NCI-H2227 treated with DMSO at 0.1 percent for 48 hours (cell line): ENCODE measurements around the gene ABHD12.

ENCODE experiments used
- DNase-seq: peaks from one replicate; lab custom pipeline; 2025; lab: John Stamatoyannopoulos, UW

Gene ABHD12

DNA sequence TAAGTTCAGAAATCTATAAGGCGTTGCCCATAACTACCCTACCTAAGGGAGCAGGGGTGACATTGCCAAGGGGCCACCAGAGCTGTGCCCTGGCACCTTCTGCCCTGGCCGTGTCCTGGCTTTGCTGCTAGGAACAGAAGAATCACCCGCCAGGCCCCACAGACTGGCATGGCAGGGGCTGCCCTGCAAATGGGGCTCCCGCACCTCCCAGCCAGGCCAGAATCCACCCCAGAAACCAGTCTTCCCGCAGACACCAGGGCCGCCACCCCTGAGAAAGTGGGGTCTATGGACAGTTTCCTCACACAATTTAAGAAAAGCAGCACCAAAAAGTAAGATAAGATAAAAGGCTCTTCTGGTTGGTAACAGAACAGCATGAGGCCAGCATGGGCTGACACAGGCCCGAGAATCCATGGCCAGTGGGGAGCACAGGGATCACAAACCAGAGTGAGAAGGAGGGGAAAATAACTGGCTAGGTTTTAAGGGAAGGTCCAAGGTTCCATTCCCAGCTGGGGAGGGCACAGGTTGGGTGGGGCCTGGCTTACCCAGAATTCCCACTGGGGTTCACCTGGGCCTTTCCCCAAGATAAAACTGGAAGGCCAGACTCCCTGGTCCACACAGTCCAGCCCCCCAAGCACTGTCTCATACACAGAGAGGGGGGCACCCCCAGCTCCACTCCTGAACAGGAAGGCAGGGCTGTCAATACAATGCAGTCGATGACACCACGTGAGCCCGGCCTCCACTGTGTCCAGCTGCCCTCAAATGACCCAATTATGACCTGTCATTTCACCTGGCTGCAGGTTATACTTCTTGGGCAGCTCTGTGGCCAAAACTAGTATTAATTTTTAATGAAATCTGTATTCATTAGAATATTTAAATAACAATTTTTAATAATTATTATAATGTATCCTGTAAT lies 83.4 kb downstream of the ABHD12 start:
- no peak for DNase-seq

DNA sequence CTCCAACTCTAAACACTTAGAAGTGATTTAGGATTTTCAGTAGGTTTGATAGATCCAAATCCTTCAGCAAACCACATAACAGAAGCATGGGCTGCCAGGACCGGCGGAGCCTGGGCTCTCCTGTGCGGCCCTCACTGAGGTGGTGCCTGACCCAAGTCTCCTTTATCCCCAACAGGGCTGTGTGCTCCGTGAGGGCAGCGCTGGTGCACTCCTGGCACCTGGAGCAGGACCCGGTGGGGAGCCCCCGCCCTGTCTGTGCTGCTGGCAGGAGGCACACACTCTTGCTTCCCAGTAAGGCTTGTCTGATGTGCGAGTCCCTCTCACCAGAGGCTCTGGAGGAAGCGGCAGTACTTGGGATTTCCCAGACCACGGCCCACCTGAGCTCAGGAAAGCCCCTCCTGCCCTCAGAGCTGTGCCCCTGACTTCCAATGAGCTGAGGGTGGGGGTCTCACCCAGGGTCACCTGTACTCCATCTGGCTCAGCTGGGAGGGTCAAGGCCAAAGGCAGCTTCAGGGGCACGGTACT lies 86.5 kb downstream of the ABHD12 start:
- no peak for DNase-seq

DNA sequence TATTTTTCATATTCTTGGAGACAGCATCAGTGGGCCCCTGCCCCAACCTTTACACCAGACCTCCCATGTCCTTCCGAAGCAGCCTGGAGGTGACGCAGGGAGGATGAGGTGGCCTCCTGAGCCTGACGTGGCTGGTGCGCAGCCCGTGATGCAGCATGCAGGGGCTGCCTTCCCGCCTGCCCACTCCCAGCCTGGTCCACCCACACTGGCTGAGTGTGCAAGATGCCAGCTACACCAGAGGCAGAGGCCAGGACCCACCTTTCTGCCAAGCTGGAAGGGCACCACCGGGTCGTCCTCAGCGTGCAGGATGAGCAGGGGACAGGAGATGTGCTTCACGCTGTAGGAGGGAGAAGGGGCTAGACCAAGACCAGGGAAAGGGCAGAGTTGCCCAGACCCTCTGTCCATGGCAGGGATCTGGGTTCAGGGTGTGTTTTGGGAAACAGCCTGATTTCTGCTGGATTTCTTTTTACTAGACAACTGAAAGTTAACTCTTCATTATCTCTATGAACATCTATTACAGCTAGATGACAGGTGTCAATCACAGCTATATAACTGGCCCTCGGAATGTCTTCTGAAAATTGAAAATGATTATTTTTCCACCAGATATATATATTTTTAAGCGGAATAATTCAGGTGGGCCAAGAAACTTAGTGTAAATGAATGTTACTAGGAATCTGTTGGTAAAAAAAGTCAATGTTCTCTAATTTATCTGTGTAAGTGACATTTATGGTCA lies 87.2 kb downstream of the ABHD12 start:
- DNase-seq = no peak

DNA sequence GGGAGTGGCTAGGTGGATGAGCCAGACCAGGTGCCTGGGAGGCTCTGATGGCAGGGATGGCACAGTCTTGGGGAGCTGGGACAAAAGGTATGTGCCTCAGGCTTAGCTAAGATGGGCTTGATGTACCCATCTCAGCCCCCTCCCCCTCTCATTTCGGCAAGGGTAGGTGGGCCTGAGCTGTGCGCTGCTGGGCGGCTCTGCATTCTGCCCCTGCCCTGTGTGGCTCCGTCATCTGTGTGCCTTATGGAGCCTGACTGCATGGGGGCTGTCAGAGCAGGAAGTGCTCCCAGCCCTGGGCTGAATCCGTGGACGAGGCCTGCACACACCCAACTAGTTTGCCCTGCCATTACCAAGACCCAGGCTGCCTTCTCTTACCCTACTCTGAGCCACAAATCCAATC lies 88.0 kb downstream of the ABHD12 start:
- no peak for DNase-seq

DNA sequence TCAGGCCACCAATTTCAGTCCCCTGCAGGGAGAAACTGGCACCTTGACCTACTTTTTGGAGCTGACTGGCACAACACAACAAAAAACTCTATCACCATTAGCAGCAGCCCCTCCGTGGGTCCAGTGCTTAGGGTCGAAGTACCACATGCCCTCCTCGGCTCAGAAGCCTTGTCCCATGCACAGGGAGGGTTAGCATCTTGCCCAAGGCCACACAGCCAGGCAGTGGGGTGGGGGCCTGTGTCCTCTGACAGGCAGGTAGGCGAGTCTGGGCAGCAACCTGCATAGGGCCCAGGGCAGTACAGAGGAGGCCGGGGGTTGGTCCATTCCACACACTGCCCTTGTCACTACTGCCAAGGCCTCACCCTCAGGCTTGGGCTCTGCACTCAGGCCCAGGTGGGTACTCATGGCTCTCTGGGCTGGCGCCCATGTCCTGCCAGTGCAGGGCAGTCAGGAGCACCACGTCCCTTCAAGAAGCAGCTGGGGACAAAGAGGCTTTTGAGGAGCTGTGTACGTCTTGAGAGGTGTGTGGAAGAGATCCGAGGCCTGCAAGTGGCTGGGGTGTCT lies 89.2 kb downstream of the ABHD12 start:
- DNase-seq = no peak

DNA sequence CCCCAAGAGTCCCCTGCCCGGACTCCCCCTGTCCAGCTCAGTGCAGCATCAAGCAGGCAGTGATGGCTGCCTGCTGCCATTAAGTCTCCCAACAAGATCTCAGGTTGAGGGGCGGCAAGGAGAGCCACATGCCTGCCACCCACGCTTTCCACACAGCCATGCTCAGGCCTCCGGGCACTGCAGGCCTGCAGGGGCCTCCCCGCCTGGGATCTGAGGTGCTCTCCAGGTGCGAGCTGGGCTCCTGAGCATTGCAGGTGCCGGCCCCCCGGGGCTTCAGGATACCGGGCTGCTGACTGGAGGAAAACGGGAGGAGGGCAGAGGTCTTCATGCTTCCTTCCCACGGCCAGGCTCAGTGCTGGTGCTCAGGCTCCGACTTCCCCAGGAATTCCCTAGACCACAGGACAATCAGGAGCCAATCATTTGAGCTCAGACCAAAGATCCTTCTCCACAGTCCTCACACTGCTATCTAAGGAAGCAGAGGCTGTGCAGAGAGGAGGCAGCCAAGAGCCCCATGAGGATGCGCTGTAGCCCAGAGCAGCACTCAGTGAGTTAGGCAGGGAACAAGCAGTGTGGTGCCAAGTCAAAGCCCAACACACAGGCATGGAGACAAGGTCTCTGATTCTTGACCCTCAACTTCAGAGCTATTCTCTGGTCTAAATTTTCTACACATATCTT lies 90.0 kb downstream of the ABHD12 start:
- DNase-seq = no peak

DNA sequence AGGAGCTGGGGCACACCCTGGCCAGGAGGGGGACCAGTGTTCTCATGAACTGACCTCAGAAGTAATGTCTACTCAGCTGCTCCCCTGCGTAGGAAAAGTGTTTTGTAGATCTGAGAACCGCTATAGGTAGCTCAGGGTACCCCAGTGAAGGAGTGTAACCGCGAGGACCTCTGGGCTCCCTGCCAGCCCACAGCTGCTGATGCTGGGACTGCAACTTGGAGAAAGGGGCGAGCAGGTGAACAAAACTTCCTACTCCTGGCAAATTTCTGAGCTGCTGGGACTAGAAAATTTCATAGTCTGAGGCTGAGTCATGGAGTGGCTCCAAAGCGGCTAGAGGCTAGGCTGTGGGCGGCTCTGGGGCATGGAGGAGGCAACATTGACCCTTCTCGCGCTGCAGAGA lies 90.8 kb downstream of the ABHD12 start:
- DNase-seq = no peak

DNA sequence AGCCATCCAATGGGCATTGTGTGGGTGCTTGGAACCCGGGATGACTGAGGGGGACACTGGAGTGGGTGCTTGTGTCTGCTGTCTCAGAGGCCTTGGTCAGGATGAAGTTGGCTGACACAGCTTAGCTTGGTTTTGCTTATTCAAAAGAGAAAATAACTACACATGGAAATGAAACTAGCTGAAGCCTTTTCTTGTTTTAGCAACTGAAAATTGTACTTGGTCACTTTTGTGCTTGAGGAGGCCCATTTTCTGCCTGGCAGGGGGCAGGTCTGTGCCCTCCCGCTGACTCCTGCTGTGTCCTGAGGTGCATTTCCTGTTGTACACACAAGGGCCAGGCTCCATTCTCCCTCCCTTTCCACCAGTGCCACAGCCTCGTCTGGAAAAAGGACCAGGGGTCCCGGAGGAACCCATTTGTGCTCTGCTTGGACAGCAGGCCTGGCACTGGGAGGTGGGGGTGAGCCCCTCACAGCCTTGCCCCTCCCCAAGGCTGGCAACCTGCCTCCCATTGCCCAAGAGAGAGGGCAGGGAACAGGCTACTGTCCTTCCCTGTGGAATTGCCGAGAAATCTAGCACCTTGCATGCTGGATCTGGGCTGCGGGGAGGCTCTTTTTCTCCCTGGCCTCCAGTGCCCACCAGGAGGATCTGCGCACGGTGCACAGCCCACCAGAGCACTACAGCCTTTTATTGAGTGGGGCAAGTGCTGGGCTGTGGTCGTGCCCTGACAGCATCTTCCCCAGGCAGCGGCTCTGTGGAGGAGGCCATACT lies 93.3 kb downstream of the ABHD12 start:
- DNase-seq = no peak

DNA sequence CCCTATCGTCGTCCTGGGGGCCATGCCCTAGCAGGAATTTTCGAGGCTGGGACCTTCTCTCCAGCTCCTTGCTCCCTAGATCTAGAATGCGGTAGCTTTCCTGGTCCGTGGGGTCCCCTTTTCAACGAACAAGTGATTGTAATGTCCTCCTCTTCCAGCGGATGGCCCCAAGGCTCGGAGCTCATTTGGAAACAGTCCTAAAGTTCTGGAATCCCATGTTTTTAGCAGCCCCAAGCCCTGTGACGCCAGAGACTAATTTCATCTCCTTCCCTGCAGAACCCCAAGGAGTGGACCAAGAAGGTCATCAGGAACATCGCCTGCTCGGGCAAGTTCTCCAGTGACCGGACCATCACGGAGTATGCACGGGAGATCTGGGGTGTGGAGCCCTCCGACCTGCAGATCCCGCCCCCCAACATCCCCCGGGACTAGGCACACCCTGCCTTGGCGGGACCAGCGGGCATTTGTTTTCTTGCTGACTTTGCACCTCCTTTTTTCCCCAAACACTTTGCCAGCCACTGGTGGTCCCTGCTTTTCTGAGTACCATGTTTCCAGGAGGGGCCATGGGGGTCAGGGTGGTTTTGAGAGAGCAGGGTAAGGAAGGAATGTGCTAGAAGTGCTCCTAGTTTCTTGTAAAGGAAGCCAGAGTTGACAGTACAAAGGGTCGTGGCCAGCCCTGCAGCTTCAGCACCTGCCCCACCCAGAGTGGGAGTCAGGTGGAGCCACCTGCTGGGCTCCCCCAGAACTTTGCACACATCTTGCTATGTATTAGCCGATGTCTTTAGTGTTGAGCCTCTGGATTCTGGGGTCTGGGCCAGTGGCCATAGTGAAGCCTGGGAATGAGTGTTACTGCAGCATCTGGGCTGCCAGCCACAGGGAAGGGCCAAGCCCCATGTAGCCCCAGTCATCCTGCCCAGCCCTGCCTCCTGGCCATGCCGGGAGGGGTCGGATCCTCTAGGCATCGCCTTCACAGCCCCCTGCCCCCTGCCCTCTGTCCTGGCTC lies 94.2 kb downstream of the ABHD12 start:
- no peak for DNase-seq

DNA sequence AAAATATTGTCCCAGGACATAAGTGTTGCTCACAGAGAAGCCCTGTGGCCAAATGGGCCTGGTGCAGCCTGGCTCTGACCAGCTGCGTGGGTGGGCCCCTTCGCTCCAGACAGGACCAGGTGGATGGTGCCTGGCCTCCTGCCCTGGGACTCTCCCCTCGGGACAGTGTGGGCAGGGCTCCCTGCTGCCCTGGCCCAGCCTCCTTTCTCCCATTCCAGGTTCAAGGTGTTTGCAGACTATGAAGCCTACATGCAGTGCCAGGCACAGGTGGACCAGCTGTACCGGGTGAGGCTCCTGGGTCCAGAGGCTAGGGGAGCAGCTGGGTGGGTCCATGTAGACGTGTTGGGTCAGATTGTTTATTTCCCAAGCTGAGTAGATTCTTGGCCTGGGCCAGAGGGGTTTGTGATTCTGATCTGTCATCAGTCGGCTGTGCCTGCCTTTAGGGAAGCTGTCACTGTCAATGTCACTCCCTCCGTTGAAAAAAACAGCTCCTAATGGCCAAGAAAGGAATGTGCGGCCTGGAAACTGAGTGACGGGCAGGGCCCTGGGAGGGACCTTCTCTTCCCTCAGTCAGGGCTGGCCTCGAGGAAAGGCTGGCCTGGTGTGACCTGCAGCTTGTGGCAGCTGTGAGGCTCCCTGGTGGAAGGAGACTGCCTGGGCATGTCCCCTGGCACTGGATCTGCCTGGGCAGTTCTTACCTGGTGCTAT lies 95.1 kb downstream of the ABHD12 start:
- no peak for DNase-seq

DNA sequence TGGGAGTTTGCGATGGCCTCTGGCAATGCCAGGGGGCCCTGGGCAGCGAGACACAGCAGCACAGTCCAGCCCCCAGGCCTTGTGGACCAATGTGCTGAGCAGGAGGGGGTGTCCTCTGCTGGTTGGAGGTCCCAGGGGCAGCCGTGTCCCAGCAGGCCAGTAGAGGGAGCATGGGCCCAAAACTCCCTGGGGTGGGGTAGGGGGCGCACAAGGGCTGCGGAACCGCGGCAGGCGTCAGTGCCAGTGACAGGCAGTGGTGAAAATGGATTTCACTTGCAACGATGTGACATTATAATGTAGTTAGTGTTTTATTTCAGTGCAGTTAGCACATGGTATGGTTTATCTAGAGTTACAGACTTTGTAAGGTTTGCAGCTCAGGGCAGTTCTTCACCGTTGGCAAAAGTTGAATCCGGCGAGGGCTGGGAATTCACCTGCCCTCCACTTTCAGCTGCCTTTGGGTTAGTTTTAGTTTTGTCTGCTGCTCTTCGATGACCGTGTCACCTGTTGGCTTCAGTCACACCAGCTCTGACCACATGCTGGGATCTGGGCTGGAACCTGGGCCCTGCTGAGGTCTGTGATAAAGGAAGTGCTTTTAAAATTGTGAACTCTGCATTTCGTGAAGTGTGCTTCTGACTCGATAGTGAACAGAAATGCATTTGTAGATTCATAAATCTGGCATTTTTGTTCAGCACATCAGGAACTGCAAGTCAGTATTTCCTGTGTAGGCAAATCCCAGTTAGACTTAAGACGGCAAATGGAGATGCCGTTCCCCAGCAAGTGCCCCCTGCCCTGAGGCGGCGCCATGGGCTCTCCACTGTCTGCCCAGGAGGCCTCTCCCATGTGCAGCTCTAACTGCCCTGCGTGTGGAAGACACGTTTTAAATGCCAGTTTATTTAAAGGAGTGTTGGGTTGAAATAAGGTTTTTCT lies 95.9 kb downstream of the ABHD12 start:
- no peak for DNase-seq

DNA sequence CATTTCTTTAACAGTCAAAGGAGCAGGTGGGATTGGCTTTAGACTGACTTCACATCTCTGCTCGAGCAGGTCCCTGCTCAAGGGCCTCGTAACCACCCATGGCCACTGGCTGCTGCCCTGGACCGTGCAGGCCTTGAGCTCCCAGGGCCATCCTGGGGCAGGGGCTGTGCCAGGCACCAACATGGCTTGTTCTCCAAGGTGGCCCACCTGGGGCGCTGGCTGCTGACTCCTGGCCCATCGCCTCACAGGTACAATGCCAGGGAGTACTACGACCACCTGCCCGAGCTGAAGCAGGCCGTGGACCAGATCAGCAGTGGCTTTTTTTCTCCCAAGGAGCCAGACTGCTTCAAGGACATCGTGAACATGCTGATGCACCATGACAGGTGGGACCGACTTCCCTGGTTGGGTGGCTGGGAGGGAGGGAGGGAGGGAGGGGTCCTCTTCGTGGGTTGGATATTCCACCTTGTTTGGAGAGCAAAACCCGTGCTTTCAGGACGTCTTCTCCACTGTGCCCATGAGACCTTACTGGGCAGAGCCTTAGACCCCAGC lies 96.7 kb downstream of the ABHD12 start:
- no peak for DNase-seq

DNA sequence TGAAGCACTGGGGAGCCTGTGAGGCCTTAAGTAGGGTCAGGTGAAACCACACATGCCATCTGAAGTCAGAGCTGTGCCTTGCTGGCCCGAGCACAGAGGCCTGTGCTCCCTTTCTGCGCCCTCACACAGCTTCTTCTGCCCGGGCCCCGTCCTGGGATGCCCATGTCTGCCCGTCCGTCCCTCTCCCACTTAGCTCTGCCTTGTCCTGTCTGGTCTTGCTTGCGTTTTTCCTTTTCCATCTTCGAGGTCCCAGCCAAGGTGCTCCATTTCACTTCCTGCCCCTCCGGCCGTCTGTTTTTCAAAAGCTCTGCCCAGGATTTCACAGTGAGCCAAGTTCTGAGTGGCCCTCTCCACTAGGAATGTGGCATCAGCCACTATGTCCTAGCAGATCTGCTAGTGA lies 97.1 kb downstream of the ABHD12 start:
- DNase-seq = no peak

DNA sequence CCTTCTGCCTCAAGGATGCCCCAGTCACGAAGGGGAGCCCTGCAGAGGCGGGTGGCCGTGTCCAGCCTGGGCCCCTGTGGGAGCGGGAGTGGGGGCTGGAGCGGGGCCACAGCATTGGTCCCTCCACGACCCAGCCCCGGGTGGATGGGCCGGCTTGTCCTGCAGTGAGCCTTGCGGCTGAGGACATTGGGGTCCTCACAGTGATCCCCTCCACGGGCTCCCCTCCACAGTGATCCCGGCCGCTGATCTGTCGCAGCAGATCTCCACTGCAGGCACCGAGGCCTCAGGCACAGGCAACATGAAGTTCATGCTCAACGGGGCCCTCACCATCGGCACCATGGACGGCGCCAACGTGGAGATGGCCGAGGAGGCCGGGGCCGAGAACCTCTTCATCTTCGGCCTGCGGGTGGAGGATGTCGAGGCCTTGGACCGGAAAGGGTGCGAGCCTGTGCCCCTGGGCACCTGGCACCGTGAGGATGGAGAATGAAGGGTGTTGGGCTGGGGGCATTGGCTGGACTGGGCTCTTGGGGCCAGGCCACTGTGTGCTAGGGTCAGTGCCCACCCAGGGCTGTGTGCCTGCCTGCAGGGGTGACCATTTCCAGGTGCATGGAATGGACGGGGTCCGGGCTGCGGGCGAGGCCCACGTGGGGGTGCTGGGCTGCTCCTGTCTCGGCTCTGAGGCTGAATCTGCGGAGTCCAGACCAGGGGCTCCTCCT lies 98.3 kb downstream of the ABHD12 start:
- DNase-seq = no peak

DNA sequence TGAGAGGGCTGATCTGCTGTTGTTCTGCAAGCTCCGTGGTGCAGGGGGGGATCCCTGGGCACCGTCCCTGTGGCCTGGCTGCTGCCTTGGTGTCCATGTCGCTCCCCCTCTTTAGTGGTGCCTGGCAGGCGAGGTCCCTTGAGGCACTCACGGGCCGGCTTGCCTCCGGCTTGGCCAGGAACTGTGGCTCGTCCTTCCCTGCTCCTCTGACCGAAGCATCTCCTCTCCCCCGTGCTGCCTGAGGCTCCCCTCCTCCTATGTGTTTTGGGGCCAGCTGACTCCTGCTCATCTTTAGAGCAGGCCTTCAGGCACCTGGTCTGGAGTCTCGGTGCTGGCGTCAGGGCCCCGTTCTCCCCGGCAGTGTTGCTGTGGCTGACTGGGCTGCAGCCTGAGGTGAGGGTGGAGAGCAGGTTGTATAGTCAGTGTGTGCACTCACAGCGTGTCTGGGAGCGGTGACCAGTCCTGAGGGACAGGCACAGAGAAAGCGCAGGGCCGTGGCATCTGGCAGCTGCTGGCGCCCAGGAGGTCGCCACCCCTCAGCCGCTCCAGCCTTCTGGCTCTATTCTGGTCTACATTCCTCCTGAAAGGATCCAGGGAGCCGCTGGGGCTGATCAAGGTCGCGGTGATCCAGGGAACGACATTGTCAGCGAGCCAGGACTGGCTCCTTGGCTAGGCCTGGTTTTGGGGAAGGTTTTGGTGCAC lies 99.1 kb downstream of the ABHD12 start:
- no peak for DNase-seq

DNA sequence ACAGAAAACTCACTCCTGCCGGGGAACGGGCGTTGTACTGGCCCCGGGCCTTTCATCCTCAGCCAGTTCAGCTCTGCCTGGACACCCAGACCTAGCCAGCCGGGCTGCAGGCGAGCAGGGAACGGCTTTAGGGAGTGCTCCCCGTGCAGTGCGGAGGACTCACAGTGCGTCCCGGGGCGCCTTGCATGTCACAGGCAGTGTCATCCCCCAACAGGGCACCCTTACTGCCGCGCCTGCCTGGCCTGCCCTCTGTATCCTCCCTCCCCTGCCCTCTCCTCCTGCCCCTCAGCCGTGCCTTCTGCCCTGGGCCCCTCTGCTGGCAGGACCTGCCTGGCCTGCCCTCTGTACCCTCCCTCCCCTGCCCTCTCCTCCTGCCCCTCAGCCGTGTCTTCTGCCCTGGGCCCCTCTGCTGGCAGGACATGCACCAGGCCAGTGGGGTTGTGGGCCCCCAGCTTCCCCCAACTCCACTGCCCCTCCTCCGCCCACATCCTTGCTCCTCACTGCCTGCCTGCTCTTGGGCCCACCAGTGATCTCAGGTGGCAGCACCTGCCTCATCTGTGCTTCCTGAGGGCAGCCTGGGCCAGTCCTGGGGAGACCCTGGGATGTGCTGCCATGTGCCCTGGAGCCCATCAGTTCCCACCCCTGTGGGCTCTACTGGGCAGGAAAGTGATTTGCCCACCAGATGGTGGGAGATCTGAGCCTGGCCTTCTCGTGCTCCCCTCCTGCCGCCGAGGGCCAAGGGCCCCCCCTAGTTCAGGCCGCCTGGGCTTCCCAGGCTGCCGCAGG lies 99.8 kb downstream of the ABHD12 start:
- no peak for DNase-seq
